Activated CD8-positive, alpha-beta memory T cell treated with anti-CD3 and anti-CD28 coated beads, Interleukin-2, amount 10 ng/mL, durations not matched to agents 7 days and 5 days (primary cell): Measurements from ENCODE around the gene ULK2. TPM values are rescaled to one million over a fixed set of nuclear protein-coding genes. Genes with fewer than 3 reads are reported as not detected.

Experiments
- ATAC-seq: fragments of 150-1000 bp; cut with Tn5 transposase; one replicate; pipeline ENCODE4 v1.10.0; 2021; ENCODE audit warnings: moderate library complexity
- CTCF ChIA-PET: fragments of 350-600 bp; sonication (Branson Sonifier 250); formaldehyde crosslinking; loops from one replicate; lab custom pipeline; 2021; ENCODE audit warnings: antibody characterized with exemption; lab: Charles Lee
- DNase-seq: peaks from one replicate; pipeline ENCODE4 v3.0.0-alpha.2; 2020
- H3K27ac Mint-ChIP-seq: one replicate; pipeline ENCODE4 v1.8.0; 2021; ENCODE audit warnings: mild to moderate bottlenecking, mixed read lengths
- H3K27me3 Mint-ChIP-seq: one replicate; pipeline ENCODE4 v1.8.0; 2021; ENCODE audit warnings: mixed read lengths
- H3K36me3 Mint-ChIP-seq: one replicate; pipeline ENCODE4 v1.8.0; 2021; ENCODE audit warnings: mild to moderate bottlenecking, mixed read lengths
- H3K4me1 Mint-ChIP-seq: one replicate; pipeline ENCODE4 v1.8.0; 2021; ENCODE audit warnings: mixed read lengths
- H3K4me3 Mint-ChIP-seq: one replicate; pipeline ENCODE4 v1.8.0; 2021; ENCODE audit warnings: mild to moderate bottlenecking, moderate library complexity, mixed read lengths
- H3K9me3 Mint-ChIP-seq: one replicate; pipeline ENCODE4 v1.8.0; 2022; ENCODE audit warnings: low read depth, mixed read lengths
- total RNA-seq, 2 experiments: library from RNA; stranded (reverse); gene quantifications; one replicate each; pipeline ENCODE4 v1.2.3, GENCODE V29; 2021

The ULK2 gene
- total RNA-seq, 2 experiments from 2014 or later: 5.3 to 11.2 TPM

DNA sequence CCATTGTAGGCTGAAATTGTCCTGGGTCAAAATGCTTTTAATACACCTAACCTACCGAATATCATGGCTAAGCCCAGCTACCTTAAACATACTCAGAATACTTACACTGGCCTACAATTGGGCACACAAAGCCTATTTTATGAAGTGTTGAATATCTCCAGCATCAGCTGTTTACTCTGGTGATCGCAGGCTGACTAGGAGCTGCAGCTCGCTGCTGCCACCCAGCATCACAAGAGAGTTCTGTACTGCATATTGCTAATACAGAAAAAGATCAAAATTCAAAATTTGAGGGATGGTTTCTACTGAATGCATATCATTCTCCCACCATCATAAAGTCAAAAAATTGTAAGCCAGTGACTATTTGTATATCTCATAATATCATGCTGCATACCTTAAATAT lies 55.3 kb downstream of the ULK2 start:
- Mint-ChIP-seq H3K4me3 (no peak overlapping the region), H3K9me3 (no peaks in the 10 kb centered on the region), H3K27ac (no peak overlapping the region), H3K4me1 (no peaks in the 10 kb centered on the region), H3K27me3 (no peaks in the 10 kb centered on the region), H3K36me3 (peaks cover 12% of the 10 kb centered on the region)
- no peak for DNase-seq
- no peak for ATAC-seq
- CTCF ChIA-PET: no interaction called here

DNA sequence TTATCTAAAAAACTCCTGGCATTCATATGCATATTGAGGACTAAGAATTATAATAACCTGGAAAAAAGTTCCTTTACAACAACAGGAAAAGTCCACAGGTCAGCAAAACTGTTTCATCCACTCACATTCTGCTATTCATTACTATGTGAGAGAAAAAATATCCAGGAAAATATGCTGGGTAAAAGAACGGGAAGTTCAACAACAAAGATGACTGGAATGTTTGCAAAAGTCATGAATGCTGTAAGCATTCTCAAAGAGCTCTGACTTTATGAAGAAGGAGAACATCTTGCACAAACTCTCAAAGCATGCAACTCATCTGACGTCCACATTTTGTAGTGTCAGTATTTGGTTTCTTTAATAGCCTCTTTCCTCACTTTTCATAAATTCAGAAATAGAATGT lies 62.7 kb downstream of the ULK2 start:
- no peak overlapping the region for H3K27ac Mint-ChIP-seq
- H3K9me3 Mint-ChIP-seq: no peaks in the 10 kb centered on the region
- H3K4me3 Mint-ChIP-seq: no peak overlapping the region
- DNase-seq (no peak), ATAC-seq (no peak)
- H3K36me3 Mint-ChIP-seq: peaks cover 15% of the 10 kb centered on the region
- peaks cover 2% of the 10 kb centered on the region for H3K4me1 Mint-ChIP-seq
- CTCF ChIA-PET: interaction anchor here (1.9 kb wide), 1 partner anchor 43 kb away, joined by 5 read pairs; no protein-coding TSS in a partner anchor
- no peaks in the 10 kb centered on the region for H3K27me3 Mint-ChIP-seq

DNA sequence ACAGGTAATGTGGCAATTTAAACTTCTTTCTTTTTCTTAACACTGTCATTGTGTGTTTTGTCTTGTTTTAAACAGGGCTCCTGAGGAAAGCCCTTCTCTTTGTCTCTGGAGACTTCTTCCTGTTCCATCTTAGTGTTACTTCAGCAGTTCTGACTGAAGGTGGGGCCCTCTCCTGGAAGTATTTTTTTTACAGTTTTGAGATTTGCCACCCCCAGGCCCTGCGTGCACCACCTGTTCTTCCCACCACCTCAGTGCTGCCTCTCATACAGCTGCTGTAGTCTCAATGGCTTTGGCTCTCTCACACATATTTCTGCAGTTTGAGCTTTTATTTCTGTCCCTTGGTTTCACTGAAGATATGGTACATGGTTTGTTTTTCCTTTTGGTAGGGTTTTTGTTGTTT lies 67.2 kb downstream of the ULK2 start:
- Mint-ChIP-seq H3K36me3 (peaks cover 32% of the 10 kb centered on the region), H3K9me3 (peaks cover 9% of the 10 kb centered on the region), H3K4me1 (no peaks in the 10 kb centered on the region), H3K4me3 (no peak overlapping the region), H3K27ac (no peak overlapping the region), H3K27me3 (no peaks in the 10 kb centered on the region)
- ATAC-seq (no peak), DNase-seq (no peak)
- CTCF ChIA-PET: no interaction called here

DNA sequence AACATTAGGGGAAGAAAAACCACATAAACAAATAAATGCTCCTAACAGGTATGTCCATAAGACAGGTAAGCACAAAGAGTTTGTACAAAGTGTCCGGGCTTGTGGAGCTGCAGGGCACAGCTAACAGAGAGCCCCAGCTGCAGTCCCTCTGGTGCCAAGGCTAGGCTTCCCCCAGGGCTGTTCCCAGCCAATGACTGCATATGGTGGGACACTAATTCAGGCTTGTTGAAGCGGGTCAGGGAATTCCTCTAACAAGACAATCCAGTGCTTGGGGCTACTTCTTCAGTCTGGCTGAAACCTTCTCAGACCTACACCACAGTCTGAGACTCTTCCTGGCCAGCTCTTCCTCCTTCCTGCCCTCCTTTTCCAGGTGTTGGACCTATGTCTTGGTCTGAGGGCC lies 67.9 kb downstream of the ULK2 start:
- Mint-ChIP-seq H3K27me3 (no peaks in the 10 kb centered on the region), H3K36me3 (peaks cover 39% of the 10 kb centered on the region), H3K9me3 (peaks cover 9% of the 10 kb centered on the region), H3K27ac (no peak overlapping the region), H3K4me3 (no peak overlapping the region), H3K4me1 (no peaks in the 10 kb centered on the region)
- CTCF ChIA-PET: interaction anchor here (0.8 kb wide), 1 partner anchor 286 kb away, joined by 3 read pairs; no protein-coding TSS in a partner anchor
- ATAC-seq (no peak), DNase-seq (no peak)

DNA sequence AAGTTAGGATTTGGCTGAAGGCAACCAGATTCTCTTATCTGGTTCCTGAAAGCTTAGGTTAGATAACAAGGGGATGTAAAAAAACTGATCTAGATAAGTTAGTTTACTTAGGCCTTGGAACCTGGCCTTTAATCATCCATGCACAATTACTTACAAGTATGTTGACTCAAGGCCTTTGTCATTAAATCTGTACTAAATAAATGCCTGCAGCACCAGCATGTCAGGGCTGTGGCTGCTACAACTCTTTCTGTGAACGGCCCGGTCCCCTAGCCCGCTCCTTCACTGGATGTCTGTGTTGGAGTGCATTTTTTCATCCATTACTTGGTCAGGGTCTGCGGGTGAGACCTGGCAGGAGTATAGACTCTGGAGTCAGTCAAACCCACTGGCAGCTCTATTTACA lies 71.3 kb downstream of the ULK2 start:
- Mint-ChIP-seq H3K27me3 (no peaks in the 10 kb centered on the region), H3K9me3 (peaks cover 23% of the 10 kb centered on the region), H3K4me3 (no peak overlapping the region), H3K4me1 (no peaks in the 10 kb centered on the region), H3K36me3 (peaks cover 65% of the 10 kb centered on the region), H3K27ac (no peak overlapping the region)
- DNase-seq (no peak), ATAC-seq (no peak)
- CTCF ChIA-PET: interaction anchor here (1.7 kb wide), 1 partner anchor 30 kb away, joined by 7 read pairs; no protein-coding TSS in a partner anchor

DNA sequence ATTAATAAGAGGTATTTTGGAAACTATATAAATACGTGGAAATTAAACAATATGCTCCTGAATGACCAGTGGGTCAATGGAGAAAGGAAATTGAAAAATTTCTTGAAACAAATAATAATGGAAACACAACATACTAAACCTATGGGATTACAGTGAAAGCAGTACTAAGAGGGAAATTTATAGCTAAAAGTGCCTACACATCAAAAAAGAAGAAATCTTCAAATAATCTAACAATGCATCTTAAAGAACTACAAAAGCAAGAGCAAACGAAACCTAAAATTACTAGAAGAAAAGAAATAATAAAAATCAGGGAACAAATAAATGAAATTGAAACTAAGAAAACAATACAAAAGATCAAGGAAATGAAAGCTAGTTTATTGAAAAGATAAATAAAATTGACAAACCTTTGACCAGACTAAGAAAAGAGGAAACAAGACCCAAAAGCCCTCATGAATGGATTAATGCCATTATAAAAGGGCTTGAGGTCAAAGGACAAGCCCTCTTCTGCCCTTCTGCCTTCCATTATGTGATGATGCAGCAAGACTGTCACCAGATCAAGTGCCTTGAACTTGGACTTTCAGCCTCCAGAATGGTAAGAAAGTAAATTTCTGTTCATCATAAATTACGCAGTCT lies 75.7 kb downstream of the ULK2 start:
- Mint-ChIP-seq H3K9me3 (peaks cover 20% of the 10 kb centered on the region), H3K4me1 (no peaks in the 10 kb centered on the region), H3K4me3 (no peak overlapping the region), H3K36me3 (peaks cover 65% of the 10 kb centered on the region), H3K27me3 (no peaks in the 10 kb centered on the region), H3K27ac (no peak overlapping the region)
- DNase-seq: no peak
- ATAC-seq: no peak
- CTCF ChIA-PET: no interaction called here

DNA sequence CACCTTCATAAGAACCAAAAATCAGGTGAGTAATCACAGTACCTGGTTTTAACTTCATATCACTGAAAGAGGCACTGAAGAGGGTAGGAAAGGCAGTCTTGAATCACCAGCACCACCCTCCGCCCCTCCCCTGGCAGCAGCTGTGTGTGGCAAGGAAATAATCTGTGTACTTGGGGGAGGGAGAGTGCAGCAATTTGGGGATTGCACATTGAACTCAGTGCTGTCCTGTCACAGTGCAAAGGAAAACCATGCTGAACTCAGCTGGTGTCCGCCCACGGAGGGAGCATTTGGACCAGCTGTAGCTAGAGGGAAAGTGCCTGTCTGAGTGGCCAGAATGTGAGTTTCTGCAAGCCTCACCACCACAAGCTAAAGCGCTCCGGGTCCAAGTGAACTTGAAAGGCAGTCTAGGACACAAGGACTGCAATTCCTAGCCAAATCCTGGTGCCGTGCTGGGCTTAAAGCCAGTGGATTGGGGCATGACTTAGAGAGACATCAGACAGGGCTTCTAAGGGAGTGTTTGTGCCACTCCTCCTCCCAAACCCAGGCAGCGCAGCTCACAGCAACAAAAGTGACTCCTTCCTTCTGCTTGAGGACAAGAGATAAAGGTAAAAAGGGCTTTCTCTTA lies 79.9 kb downstream of the ULK2 start:
- DNase-seq: no peak
- H3K27me3 Mint-ChIP-seq: no peaks in the 10 kb centered on the region
- no peaks in the 10 kb centered on the region for H3K4me1 Mint-ChIP-seq
- CTCF ChIA-PET: no interaction called here
- peaks cover 27% of the 10 kb centered on the region for H3K36me3 Mint-ChIP-seq
- H3K4me3 Mint-ChIP-seq: no peak overlapping the region
- no peaks in the 10 kb centered on the region for H3K9me3 Mint-ChIP-seq
- no peak for ATAC-seq
- no peak overlapping the region for H3K27ac Mint-ChIP-seq

DNA sequence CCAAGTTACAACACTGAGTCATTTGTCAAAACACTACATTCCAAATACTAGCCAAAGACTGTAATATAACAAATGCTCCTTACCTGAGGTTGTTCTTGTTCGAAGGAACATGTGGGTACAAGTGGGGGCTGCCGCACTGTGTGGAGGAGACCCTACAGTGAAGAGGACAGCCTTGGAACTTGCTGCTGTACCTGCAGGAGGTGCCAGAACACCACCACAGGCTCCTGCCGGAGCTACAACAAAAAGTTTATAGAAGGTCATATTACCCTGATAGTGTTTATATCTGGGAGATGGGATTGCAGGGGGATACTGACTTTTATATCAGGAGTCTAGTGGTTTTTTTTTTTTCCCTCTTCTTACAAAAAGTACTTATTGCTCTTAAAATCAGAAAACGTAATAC lies 81.9 kb downstream of the ULK2 start:
- no peak for ATAC-seq
- no peak overlapping the region for H3K4me3 Mint-ChIP-seq
- peaks cover 4% of the 10 kb centered on the region for H3K4me1 Mint-ChIP-seq
- no peaks in the 10 kb centered on the region for H3K27me3 Mint-ChIP-seq
- DNase-seq: no peak
- H3K9me3 Mint-ChIP-seq: no peaks in the 10 kb centered on the region
- no peak overlapping the region for H3K27ac Mint-ChIP-seq
- peaks cover 19% of the 10 kb centered on the region for H3K36me3 Mint-ChIP-seq
- CTCF ChIA-PET: interaction anchor here (0.9 to 1.0 kb wide), 2 partner anchors 20 to 227 kb away, joined by 3 read pairs; no protein-coding TSS in a partner anchor

DNA sequence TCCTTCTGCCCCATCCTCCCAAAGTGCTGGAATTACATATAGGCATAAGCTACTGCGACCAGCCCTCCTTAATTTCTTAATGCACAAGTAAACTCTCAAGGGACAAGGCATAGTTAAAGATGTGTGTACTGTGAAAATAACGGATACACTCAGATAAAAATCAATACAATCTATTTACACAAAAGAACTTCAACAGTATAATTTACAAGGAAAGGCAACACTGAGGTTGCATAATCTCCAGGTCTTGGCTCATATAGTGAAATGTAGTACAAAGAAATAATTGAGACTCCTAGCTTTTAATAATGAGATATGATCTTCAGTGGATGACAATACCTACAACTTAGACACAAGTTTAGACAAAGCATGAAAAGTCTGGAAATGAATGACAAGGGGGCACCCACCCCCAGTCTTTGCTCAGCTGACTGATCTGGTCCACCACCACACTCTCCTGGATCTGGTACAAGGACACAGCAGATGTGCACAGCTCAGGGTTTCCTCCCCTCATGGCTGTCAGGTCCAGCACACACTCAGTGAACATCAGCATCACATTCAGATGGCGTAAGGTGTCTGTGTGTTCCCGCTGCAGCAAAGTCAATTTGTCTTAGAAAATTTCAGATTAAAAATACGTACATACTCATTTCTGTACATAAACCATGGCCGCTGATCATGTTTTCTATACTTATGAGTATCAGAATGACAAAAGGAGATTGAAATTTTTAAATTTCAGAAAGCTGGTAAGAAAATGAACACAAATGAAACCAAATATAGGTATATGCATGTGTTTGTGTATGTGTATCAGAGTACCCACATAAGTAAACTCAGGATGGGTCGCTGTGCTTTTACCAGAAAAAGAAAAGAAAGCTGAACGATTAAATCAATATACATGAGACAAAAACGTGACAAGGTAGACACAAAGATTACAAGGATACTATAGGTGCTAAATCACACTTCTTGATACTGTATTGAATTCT lies 86.0 kb downstream of the ULK2 start:
- ATAC-seq (no peak), DNase-seq (no peak)
- Mint-ChIP-seq H3K27ac (no peak overlapping the region), H3K4me1 (peaks cover 4% of the 10 kb centered on the region), H3K27me3 (no peaks in the 10 kb centered on the region), H3K4me3 (no peak overlapping the region), H3K36me3 (peaks cover 5% of the 10 kb centered on the region), H3K9me3 (no peaks in the 10 kb centered on the region)
- CTCF ChIA-PET: interaction anchor here (0.9 to 1.2 kb wide), 3 partner anchors 15 to 135 kb away, joined by 3 to 9 read pairs (median 3); no protein-coding TSS in a partner anchor

DNA sequence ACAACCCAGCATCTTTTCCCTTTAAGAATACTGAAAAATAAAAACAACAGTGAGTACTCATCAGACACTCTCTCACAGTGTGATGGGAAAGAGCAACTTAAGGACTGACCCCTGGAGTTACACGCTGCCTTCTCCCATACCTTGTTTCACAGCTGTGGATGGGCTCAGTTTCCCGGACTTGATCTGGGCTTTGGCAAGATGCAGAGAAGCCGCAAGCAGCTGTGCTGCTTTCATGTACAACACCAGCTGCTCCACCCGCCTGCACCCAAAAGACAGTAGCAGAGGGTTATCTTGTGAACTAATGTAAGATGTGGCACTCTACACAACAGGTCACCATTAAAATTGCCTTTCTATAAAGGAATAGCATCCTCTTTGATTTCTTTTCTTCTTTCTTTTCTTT lies 86.9 kb downstream of the ULK2 start:
- CTCF ChIA-PET: interaction anchor here (1.2 kb wide), 1 partner anchor 19 kb away, joined by 3 read pairs; no protein-coding TSS in a partner anchor
- Mint-ChIP-seq H3K36me3 (peaks cover 5% of the 10 kb centered on the region), H3K9me3 (no peaks in the 10 kb centered on the region), H3K27ac (no peak overlapping the region), H3K4me3 (no peak overlapping the region), H3K4me1 (peaks cover 4% of the 10 kb centered on the region), H3K27me3 (no peaks in the 10 kb centered on the region)
- ATAC-seq: no peak
- DNase-seq: no peak

DNA sequence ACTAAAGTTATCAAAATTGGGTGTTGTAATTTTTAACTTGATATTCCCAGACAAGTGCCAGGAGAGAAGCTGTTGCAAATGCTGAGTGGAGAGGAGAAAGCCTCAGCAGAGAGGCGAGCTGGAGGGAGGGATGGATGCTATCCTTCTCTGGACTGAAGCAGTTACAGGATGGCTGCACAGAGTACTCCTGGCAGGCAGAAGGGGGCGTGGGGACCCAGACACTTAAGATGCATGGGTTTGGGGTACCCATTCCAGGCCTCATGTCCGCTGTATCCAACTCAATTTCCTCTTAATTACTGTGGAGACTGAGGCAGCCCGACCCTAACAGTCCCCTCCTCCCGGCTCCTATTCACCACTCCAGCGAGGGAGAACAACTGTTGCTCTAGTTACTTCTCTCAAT lies 94.2 kb downstream of the ULK2 start:
- H3K4me3 Mint-ChIP-seq: no peak overlapping the region
- DNase-seq (no peak), ATAC-seq (no peak)
- no peaks in the 10 kb centered on the region for H3K9me3 Mint-ChIP-seq
- CTCF ChIA-PET: interaction anchor here (0.7 to 1.3 kb wide), 2 partner anchors 9 to 16 kb away, joined by 3 read pairs; no protein-coding TSS in a partner anchor
- H3K36me3 Mint-ChIP-seq: peaks cover 1% of the 10 kb centered on the region
- H3K4me1 Mint-ChIP-seq: peaks cover 11% of the 10 kb centered on the region
- no peaks in the 10 kb centered on the region for H3K27me3 Mint-ChIP-seq
- H3K27ac Mint-ChIP-seq: no peak overlapping the region

DNA sequence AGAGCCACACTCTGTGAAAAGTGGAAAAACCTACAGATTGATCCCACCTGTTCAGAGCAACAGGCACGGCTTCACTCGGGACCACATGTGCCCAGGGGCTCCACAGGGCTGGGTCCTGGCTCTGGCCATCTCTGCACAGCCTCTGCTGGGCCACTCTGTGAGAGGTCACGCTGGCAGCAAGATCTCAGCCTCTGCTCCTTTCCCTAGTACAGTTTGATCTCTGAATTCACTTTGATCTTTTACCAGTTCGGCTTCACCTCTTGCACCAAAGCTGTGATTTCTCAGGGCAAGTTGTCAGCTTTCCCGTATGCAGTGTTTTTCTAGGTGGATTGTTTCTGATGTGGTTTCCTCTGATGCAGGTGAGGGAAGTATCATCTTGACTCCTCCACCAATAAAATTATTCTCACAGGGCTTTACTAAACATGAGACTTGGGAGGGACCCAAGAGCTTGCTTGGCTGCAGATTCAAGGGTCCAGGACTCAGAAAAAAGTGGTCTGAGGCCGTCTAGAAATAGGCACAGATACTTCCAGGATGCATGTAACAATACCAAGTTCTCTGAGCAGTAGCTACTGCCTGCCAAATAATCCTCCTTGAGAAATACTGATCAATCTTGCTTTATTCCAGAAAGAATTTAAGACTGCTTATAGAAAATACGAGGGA lies 95.6 kb downstream of the ULK2 start:
- Mint-ChIP-seq H3K9me3 (no peaks in the 10 kb centered on the region), H3K4me3 (no peak overlapping the region), H3K4me1 (peaks cover 16% of the 10 kb centered on the region), H3K27ac (no peak overlapping the region), H3K36me3 (peaks cover 1% of the 10 kb centered on the region), H3K27me3 (no peaks in the 10 kb centered on the region)
- CTCF ChIA-PET: interaction anchor here (1.1 to 1.5 kb wide), 4 partner anchors 9 to 409 kb away, joined by 3 read pairs; partner anchors contain the start of gene B9D1
- ATAC-seq (peak; percentile 20), DNase-seq (no peak)
